ENCODE measurements around the gene PPARGC1A.

Gene PPARGC1A

DNA sequence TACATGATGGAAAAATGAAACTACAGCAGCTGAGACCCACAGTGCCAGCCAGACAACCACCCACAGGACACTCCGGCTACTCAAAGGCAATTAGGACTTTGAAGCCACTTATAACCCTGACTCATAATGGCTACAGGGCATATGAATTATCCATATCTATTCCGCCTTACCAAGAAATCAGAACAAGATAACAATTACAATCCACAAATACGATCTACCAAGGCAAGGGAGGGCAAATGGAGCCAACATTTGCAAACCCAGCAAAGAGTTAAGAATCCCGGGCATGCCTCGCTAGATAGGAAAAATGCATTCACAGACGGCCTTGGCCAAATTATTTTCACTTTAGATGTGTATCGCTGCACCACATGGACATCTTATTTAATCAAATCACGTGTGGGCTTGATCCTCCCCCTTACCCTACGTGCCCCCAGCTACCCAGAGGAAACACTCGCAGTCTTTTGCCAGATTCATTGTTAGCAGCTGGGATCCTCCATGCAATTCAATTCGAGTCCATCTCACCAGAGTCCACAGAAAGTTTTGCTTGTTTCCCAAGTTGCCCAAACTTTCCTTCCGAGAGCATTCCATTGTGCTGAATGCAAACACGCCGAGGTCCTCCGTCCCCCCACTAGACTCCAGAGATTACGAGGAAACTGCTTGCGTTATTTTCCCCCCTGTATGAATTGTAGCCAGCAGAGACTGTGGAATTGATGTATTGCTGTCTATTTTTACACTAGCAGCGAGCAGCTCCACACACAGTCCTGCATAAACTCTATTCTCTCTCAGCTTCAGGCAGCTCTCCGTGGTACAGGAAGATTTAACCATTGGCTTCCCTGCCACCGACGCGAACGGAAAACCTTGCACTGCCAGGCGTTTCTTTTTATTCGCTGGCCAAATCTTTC lies 1.2 kb downstream of the PPARGC1A start:
- in situ Hi-C loops (cut with HindIII; ENCODE audit: low pct_ligation_motif_present, low sequenced_read_pairs) = no loop called here
- H3K27me3 ChIP-seq (replicated peaks) = no peaks in the 10 kb centered on the region
- DNase-seq = peak; percentile 17
- peak overlapping the region; percentile 60 for H3K4me3 ChIP-seq (ENCODE audit: low read depth, low read length)
- TF ChIP-seq CTCF (IDR thresholded peaks at IDR 0.05; ENCODE audit: low read depth, low read length, missing control alignments) = no peak
- no peak overlapping the region for H3K27ac ChIP-seq
- H3K36me3 ChIP-seq (replicated peaks) = no peaks in the 10 kb centered on the region

DNA sequence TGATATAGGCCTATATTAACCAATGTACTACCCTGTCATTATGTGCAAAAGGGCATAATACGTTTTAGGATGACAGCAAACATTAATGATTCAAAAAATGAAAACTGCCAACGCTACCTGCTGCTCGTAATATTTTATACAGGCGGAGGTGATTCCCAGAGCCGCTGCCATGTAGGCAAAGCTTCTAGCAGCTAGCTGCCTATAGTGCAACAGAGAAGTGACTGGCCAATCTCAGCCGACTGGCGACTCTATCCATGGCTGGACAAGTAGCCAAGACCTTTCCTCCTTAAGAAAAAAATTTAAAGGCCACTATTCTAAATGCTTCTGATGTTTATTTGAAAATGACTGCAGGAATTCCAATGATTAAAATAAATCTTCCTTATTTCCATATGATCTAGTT lies 1.9 kb downstream of the PPARGC1A start:
- H3K36me3 ChIP-seq (replicated peaks) = no peaks in the 10 kb centered on the region
- no peak for TF ChIP-seq CTCF (IDR thresholded peaks at IDR 0.05; ENCODE audit: low read depth, low read length, missing control alignments)
- H3K27me3 ChIP-seq (replicated peaks) = no peaks in the 10 kb centered on the region
- in situ Hi-C loops (cut with HindIII; ENCODE audit: low pct_ligation_motif_present, low sequenced_read_pairs) = no loop called here
- H3K4me3 ChIP-seq (ENCODE audit: low read depth, low read length) = peak overlapping the region; percentile 60
- no peak for DNase-seq
- H3K27ac ChIP-seq = no peak overlapping the region

DNA sequence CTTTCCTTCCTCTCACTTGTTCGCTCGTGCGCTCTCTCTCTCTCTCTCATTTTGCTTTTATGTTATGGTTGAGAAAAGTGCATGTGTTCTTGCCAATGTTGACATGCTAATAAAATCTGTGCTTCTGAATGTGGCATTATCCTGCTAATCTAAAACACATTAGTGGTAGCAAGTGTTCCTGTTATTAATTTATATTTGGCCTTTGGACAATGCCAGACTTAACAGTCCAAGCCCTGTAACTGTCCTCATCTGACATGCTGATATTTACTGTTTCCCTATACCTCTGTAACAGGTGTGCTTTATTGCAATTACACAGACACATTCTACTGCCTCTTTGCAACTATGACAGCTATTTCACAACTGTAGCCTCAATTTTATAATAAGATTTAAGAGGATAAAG lies 2.7 kb downstream of the PPARGC1A start:
- no peak for DNase-seq
- no peaks in the 10 kb centered on the region for H3K36me3 ChIP-seq (replicated peaks)
- H3K27me3 ChIP-seq (replicated peaks) = no peaks in the 10 kb centered on the region
- in situ Hi-C loops (cut with HindIII; ENCODE audit: low pct_ligation_motif_present, low sequenced_read_pairs) = no loop called here
- no peak for TF ChIP-seq CTCF (IDR thresholded peaks at IDR 0.05; ENCODE audit: low read depth, low read length, missing control alignments)
- H3K27ac ChIP-seq = no peak overlapping the region
- H3K4me3 ChIP-seq (ENCODE audit: low read depth, low read length) = no peak overlapping the region

DNA sequence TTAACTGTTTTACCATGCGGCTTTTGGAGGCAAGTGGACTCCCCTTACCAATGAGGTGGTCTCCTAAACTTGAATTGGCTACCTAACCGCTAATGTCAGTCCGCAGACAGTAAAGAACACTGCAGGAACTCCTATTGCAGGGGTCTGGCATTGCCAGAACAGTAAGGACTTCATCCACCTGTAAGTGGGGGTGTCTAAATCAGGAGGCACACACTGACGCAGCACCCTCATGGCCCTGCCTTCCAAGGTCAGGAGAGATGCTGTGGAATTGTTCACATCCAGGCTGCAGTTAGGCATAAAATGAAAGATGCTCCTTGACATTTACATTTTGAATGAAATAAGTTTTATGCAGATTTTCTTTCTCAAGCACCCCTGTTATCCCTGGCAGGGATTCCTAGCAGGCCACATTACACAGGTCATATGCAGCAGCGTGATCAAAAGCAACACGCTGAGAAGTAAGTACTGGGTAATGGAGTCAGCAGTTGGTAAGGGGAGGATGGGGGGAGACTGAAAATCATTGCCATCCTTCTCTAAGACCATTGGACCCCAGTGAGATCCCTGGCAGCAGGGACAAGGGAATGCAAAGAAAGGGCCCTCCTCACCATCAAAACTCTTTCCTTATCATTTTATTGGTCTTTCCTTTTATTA lies 3.8 kb downstream of the PPARGC1A start:
- H3K4me3 ChIP-seq (ENCODE audit: low read depth, low read length) = no peak overlapping the region
- H3K27me3 ChIP-seq (replicated peaks) = no peaks in the 10 kb centered on the region
- no peak overlapping the region for H3K27ac ChIP-seq
- no peak for DNase-seq
- no peaks in the 10 kb centered on the region for H3K36me3 ChIP-seq (replicated peaks)
- TF ChIP-seq CTCF (IDR thresholded peaks at IDR 0.05; ENCODE audit: low read depth, low read length, missing control alignments) = no peak
- in situ Hi-C loops (cut with HindIII; ENCODE audit: low pct_ligation_motif_present, low sequenced_read_pairs) = no loop called here

- Histone ChIP-seq H3K27ac (no peak overlapping the region), H3K4me3 (ENCODE audit: low read depth, low read length) (no peak overlapping the region), H3K27me3 (replicated peaks) (no peaks in the 10 kb centered on the region), H3K36me3 (replicated peaks) (no peaks in the 10 kb centered on the region)
- no peak for TF ChIP-seq CTCF (IDR thresholded peaks at IDR 0.05; ENCODE audit: low read depth, low read length, missing control alignments)
- DNase-seq = no peak
- in situ Hi-C loops (cut with HindIII; ENCODE audit: low pct_ligation_motif_present, low sequenced_read_pairs) = no loop called here
Observed at GRCh38 chr4:23884741-23885140, 5.1 kb downstream of the PPARGC1A start.
